Pulmonary artery endothelial cell (primary cell): ENCODE measurements around the gene CD247. TPM values are rescaled to one million over a fixed set of nuclear protein-coding genes. Genes with fewer than 3 reads are reported as not detected.
A peak's percentile ranks its signal among the peaks of the same experiment; 100 is the strongest.

Experiments
- DNase-seq: peaks from one replicate; pipeline ENCODE4 v3.0.0-alpha.2; 2011; ENCODE audit warnings: low read depth, low spot score
- total RNA-seq: library from RNA; depleted of rRNA; stranded (reverse); fragments of >200 nt; gene quantifications from 2 replicates; pipeline ENCODE4 v1.2.3, GENCODE V29; 2014

Gene CD247
- total RNA-seq, 1 donor from 2014 or later, result 0.33 TPM

- DNase-seq, result no peak
These were observed 99.9 kb downstream of the CD247 start for GRCh38 chr1:167418391-167418790.

GRCh38 chr1:167416506-167416905 is 101.8 kb downstream of the CD247 start:
- no peak for DNase-seq

- no peak for DNase-seq
These were observed 105.0 kb downstream of the CD247 start for GRCh38 chr1:167413328-167413727.

DNA sequence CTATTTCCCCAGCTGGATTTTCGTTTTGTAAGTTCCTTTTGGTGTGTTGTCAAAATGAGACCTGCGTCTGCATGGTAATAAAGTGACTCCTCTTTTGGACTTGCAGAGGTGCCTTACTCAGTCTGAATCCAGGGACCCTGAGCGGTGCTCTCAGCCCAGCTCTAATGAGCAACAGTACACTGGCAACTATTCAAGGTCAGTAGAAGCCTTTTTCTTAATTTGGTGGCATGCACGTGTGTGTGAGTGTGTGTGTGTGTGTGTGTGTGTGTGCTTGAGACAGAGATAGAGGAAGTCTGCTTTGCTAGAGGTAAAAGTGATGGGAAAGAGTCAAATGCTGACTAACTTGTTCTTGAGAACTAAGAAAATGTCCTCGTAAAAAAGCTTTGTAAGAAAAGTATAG is 105.4 kb downstream of the CD247 start:
- no peak for DNase-seq

DNA sequence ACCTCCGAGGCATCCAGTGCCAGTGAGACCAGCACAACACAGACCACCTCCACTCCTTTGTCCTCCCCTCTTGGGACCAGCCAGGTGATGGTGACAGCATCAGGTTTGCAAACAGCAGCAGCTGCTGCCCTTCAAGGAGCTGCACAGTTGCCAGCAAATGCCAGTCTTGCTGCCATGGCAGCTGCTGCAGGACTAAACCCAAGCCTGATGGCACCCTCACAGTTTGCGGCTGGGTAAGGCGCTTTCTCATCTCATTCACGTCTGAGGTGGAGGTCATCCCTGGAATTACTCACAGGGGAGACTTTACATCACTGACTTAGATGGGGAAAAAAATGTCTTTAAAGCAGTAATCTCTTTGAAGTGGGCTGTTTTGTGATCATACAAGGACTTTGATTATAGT is 106.3 kb downstream of the CD247 start:
- no peak for DNase-seq

DNA sequence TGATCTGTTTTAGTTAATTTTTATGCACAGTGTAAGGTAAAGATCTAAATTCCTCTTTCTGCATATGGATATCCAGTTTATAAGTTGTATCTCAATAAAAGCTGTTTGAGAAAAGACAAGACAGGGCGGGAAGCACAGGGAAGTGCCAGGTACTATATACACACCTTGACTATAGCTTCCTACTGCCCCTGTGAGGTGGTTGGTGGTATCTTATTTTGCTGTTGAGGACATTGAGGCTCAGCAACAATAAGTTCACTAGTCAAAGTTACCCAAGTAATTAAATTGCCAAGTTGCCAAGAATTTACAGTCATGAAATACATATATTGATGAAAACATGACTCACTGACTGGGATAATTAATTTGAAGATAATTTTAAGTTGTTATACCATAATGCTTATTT is 109.1 kb downstream of the CD247 start:
- no peak for DNase-seq

- DNase-seq, result no peak
These were observed 110.0 kb downstream of the CD247 start for GRCh38 chr1:167408355-167408754.

DNA sequence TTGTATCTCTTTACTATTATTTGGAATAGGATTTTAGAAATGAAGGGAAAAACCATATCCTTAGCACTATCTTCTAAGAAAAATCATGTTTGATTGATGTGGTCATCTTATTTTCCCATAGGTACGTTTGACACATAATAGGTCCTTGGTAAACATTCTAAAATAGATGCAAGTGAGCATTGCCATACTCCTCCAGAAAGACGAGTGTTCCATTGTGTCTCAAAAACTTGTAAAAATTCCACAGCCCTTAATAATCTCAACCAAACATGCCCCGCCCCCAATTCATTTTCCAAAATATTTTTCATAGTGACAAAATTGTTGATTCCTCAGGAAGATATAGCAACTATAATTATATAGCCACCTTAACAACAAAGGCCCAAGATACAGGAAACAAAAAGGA is 113.4 kb downstream of the CD247 start:
- DNase-seq, result no peak

- peak; percentile 43 for DNase-seq
These were observed 114.0 kb downstream of the CD247 start for GRCh38 chr1:167404161-167404888.

DNA sequence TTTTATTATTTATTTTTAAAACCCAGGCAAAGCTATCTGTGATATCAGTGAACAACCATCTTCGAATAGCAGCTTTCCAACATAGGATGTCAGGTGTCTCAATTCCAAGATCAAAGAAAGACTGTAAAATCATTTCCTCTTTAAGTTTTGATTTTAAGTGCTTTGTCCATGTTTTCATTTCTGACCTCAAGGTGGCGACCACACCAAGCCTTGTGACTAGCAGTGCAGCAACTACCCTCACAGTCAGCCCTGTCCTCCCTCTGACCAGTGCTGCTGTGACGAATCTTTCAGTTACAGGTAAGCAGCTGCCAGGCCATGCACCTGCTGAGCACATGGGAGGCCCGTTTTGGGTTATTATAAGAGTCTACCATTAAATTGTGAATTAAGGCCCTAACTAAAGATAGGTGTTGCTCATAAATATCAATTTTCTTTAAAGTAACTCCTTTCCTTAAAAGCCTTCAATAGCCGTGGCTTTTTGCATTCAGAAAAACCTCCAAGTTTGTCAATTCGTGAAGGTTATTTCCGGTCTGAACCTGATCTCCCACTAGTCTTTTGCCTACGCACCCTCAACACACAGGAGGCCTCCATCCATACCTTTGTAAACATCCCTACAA is 117.0 kb downstream of the CD247 start:
- peak; percentile 11 for DNase-seq

DNA sequence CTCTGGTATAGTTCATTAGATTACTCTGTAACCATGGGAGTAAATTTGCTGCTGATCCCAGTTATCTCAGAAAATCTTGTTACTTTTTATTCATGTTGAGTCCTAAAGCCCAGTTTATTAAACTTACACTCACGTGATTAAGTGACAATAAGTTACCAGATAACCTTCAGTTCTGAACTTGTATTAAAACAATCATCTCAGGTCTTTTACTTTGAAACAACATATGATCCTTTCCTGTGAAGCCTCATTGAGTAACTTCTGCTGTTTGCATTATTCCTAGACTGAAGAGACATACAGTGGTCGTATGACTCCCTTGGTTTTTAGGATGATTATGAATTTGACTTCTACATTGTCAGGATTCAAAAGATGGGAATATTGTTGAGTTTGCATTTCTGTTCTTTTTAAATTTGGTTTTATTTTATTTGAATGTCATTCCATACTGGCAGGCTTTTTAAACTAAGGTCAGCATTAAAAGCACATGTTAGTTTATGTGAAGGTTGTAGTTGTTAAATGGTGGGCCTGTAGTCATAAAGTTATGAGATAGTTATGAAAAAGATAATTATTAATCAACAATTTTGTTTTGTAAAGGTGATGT is 117.9 kb downstream of the CD247 start:
- no peak for DNase-seq

- DNase-seq, result no peak
These were observed 126.1 kb downstream of the CD247 start for GRCh38 chr1:167392200-167392696.

GRCh38 chr1:167388976-167389375 is 129.4 kb downstream of the CD247 start:
- DNase-seq, result no peak

DNA sequence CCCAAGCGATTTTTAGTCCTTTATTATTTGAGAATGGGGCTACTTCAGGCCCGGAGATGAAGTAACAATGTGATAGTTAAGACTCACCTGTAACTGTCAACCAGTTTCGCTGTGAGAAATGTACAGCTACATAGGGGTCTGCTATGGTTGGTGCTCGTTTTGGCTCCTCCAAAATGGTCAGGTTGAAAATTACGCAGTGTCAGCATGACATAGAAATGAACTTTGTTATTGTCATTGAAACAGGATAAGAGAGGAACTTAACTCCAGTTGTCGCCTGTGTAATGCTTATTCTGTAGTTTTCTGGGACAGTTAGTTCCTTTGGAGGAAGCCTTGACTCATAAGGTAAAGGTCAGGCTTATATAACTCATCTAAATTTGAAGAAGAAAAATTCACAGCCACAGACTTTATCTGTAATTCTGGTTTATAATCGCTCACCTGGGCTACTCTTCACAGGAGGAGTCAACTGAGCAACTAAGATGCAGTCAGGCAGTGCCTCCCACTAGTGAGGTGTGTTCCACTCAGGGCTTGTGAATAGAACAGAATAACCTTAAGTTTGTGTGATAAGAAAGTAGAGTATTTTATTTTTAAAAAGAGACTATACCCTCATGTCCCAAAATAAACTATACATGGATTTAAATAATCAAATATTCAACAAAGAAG is 130.9 kb downstream of the CD247 start:
- DNase-seq, result no peak

Other genes starting within 250 kb of the CD247 start
- 15.0 and 28.0 TPM in 2 replicates for gene CREG1, start 35.2 kb upstream of the CD247 start, total RNA-seq
- gene RCSD1, start 111.7 kb upstream of the CD247 start, total RNA-seq, result 0.07 and 2.4 TPM in 2 replicates
- 93.7 and 139 TPM in 2 replicates for gene MPZL1, start 203.5 kb upstream of the CD247 start, total RNA-seq